Esophagus squamous epithelium (tissue), 5 donors: ENCODE data around the gene NSMCE4A. TPM values are rescaled to one million over a fixed set of nuclear protein-coding genes. Genes with fewer than 3 reads are reported as not detected.

Experiments used
- DNase-seq: peaks from one replicate; lab custom pipeline; 2025; lab: John Stamatoyannopoulos, UW
- H3K27ac ChIP-seq, 4 donors: fragments of 200-600 bp; sonication (generic); one replicate each; pipeline ENCODE4 v1.5.1; 2016 to 2019; ENCODE audit warnings: mild to moderate bottlenecking in 1 of 4
- H3K27me3 ChIP-seq, 4 donors: fragments of 200-600 bp; sonication (generic); 1 replicate in 3 of 4; 2 replicates in 1 of 4; pipeline versions ENCODE4 v1.5.1 to v1.6.0; 2017 to 2021; ENCODE audit warnings: antibody characterized with exemption in 1 of 4
- H3K36me3 ChIP-seq, 3 donors: fragments of 200-600 bp; sonication (generic); one replicate each; pipeline ENCODE4 v1.5.1; 2016 to 2019
- H3K4me1 ChIP-seq, 3 donors: fragments of 200-600 bp; sonication (generic); one replicate each; pipeline ENCODE4 v1.5.1; 2017 to 2019
- H3K4me3 ChIP-seq, 4 donors: fragments of 200-600 bp; sonication (generic); 1 replicate in 3 of 4; 2 replicates in 1 of 4; pipeline ENCODE4 v1.5.1; 2016 to 2019; ENCODE audit warnings: mild to moderate bottlenecking in 2 of 4, moderate library complexity in 1 of 4
- H3K9me3 ChIP-seq, 3 donors: fragments of 200-600 bp; sonication (generic); one replicate each; pipeline ENCODE4 v1.5.1; 2016 to 2019
- POLR2A ChIP-seq, 4 donors: fragments of 450-650 bp; IDR thresholded peaks; one replicate each; pipeline ENCODE4 v1.6.1; 2017; ENCODE audit warnings: antibody characterized with exemption in 4 of 4, mild to moderate bottlenecking in 4 of 4, moderate library complexity in 3 of 4
- WGBS, 2 donors: methylation state at CpG; one replicate each; pipeline ENCODE4 v1.1.5; 2018; 5-methylcytosine and 5-hydroxymethylcytosine counted together
- intact Hi-C: fragments of 100-400 bp; cut with DNase I; formaldehyde crosslinking; loops from one replicate; pipeline ENCODE4 v1.15.0; 2022
- total RNA-seq, 4 donors: library from RNA; depleted of rRNA; stranded (reverse); fragments of >200 nt; gene quantifications; one replicate each; pipeline ENCODE4 v1.1.0, GENCODE V29; 2016
- TF ChIP-seq, protein P1 (sequence below), 6 experiments: fragments of 450-650 bp in 4 of 6; fragments of 200-600 bp in 2 of 6; sonication (generic) in 2 of 6; IDR thresholded peaks; one replicate each; pipeline ENCODE4 v1.5.1; 2016 to 2019; ENCODE audit warnings: antibody characterized with exemption in 6 of 6, mild to moderate bottlenecking in 4 of 6, moderate library complexity in 4 of 6
- donor health status: DM: yes; HTN: yes; CAD: no.

NSMCE4A gene
- total RNA-seq, 4 donors from 2014 or later: 37.0 to 83.2 (median 41.5) TPM

DNA sequence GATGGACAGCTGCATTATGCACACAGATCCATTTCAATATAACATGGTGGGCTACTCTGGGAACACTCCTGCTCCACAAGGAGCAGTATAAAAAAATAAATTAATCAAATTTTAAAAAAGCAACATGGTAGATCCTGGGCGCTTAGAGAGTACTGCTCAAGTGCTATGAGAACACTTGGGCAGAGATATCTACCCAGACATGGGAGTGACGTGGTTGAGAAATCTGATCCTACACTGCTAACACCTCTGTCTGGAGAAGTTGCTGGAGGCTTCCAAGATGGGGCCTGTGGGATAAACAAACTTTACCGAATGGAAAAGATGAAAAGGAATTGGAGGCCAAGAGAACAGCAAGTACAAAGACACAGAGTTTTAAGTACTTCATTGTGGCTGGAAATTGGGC lies 9.0 kb downstream of the NSMCE4A start:
- TF ChIP-seq POLR2A (IDR thresholded peaks at IDR 0.05): no peak
- TF ChIP-seq, protein P1, sequence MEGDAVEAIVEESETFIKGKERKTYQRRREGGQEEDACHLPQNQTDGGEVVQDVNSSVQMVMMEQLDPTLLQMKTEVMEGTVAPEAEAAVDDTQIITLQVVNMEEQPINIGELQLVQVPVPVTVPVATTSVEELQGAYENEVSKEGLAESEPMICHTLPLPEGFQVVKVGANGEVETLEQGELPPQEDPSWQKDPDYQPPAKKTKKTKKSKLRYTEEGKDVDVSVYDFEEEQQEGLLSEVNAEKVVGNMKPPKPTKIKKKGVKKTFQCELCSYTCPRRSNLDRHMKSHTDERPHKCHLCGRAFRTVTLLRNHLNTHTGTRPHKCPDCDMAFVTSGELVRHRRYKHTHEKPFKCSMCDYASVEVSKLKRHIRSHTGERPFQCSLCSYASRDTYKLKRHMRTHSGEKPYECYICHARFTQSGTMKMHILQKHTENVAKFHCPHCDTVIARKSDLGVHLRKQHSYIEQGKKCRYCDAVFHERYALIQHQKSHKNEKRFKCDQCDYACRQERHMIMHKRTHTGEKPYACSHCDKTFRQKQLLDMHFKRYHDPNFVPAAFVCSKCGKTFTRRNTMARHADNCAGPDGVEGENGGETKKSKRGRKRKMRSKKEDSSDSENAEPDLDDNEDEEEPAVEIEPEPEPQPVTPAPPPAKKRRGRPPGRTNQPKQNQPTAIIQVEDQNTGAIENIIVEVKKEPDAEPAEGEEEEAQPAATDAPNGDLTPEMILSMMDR (IDR thresholded peaks at IDR 0.05): no peak
- Histone ChIP-seq H3K4me3 (no peak overlapping the region), H3K27ac (no peak overlapping the region), H3K27me3 (no peaks in the 10 kb centered on the region), H3K4me1 (no peaks in the 10 kb centered on the region), H3K36me3 (peaks cover 10 to 100% (median 29%) of the 10 kb centered on the region in 3 donors), H3K9me3 (no peaks in the 10 kb centered on the region)
- 85 to 92% methylated on average over 3 of the region's 3 CpGs for WGBS, 2 donors
- DNase-seq: no peak
- intact Hi-C loops: no loop called here

DNA sequence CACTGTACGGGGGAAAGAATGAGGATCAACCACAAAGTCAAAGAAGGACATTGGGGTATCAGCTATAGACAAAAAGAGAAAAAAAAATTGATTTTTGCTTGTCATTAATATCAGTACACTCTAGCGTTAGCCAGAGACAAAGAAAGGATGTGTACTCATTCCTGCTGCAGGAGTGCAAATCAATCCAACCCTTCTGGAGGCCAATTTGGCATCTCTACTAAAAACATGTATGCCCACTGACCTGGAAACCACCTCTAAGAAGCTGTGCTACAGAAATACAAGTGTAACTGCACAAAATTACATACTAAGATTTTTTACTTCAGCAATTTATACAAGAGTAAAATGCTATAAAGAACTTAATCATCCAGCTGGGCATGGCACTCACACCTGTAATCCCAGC lies 13.6 kb downstream of the NSMCE4A start:
- intact Hi-C loops: no loop called here
- DNase-seq: no peak
- Histone ChIP-seq H3K36me3 (peaks cover 4 to 100% (median 13%) of the 10 kb centered on the region in 3 donors), H3K4me1 (peaks cover 0 to 2% (median 0%) of the 10 kb centered on the region in 3 donors), H3K4me3 (no peak overlapping the region), H3K27me3 (no peaks in the 10 kb centered on the region), H3K27ac (no peak overlapping the region), H3K9me3 (no peaks in the 10 kb centered on the region)
- no peak for TF ChIP-seq POLR2A (IDR thresholded peaks at IDR 0.05)
- TF ChIP-seq, protein P1 (IDR thresholded peaks at IDR 0.05): no peak
- 86 to 90% methylated on average over 2 of the region's 2 CpGs for WGBS, 2 donors

DNA sequence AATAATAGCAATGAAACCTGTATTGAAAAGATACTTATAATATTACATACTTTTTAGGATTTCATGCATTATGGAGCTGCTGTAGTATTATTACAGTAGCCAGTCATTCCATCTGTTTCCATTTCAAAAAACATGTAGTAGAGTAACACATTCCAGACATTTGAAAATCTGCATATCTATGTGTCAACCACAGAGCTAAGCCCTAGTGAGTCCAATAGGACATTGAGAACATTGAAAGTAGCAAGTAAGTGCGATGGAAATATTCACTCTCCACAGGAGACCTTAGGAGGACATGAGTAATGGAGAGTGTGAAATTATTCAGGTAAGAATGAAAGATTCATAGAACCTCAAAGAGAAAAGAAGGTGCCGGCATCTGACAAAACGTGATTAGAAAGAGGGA lies 15.3 kb downstream of the NSMCE4A start:
- WGBS, 2 donors: 88 to 91% methylated on average over 3 of the region's 3 CpGs
- Histone ChIP-seq H3K4me3 (no peak overlapping the region), H3K27ac (no peak overlapping the region), H3K9me3 (no peaks in the 10 kb centered on the region), H3K27me3 (no peaks in the 10 kb centered on the region), H3K4me1 (peaks cover 0 to 7% (median 0%) of the 10 kb centered on the region in 3 donors), H3K36me3 (peaks cover 0 to 100% (median 3%) of the 10 kb centered on the region in 3 donors)
- no peak for DNase-seq
- intact Hi-C loops: no loop called here
- no peak for TF ChIP-seq POLR2A (IDR thresholded peaks at IDR 0.05)
- TF ChIP-seq, protein P1 (IDR thresholded peaks at IDR 0.05): no peak

DNA sequence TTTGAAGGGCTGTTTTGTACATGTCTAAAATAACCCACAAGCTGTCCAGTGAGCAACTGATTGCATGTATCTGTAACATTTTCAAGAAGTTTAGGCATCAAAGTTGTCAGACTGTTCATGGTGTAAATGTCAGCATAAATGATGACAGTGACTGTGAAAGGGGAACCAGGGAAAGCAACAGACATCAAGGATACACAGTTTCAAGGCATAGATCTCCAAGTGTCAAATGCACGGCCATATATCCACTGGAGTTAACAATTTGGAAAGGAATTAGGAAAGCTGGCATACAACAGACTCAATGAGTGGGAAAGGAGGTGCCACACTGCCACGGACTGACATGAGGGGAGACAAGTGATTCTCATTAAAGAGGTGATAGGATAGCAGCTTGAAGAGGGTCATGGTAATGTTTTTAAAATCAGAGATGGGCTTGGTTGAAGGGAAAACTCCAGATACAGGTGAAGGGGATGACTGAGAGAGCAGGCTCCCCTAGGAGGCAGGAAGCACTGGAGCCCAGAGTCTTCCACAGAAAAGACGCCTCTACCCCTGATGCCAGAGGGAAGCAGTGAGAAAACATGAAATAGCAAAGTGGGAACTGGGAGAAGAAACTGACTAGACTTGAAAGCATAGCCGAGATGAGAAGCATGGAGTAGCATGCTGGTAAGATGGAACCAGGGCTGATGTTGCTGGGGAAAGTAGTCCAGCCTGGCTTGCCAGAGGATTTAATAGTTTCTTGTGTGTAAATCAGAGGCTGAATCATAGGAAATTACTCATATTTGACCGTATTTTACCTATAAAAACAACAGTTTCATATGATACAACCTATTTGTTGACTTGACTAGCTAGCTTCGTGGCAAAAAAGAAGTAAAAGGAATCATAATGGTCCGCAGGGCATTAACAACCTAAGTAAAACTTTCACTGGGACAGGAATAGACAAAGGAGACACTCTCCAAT lies 18.6 kb downstream of the NSMCE4A start:
- TF ChIP-seq POLR2A (IDR thresholded peaks at IDR 0.05): no peak
- TF ChIP-seq, protein P1 (IDR thresholded peaks at IDR 0.05): no peak
- whole genome bisulfite sequencing, 2 donors: 58 to 62% methylated on average over 7 of the region's 7 CpGs
- Histone ChIP-seq H3K4me1 (peaks cover 0 to 7% (median 0%) of the 10 kb centered on the region in 3 donors), H3K27ac (no peak overlapping the region), H3K4me3 (no peak overlapping the region), H3K9me3 (no peaks in the 10 kb centered on the region), H3K36me3 (peaks cover 0 to 83% (median 3%) of the 10 kb centered on the region in 3 donors), H3K27me3 (no peaks in the 10 kb centered on the region)
- no peak for DNase-seq
- intact Hi-C loops: no loop called here

DNA sequence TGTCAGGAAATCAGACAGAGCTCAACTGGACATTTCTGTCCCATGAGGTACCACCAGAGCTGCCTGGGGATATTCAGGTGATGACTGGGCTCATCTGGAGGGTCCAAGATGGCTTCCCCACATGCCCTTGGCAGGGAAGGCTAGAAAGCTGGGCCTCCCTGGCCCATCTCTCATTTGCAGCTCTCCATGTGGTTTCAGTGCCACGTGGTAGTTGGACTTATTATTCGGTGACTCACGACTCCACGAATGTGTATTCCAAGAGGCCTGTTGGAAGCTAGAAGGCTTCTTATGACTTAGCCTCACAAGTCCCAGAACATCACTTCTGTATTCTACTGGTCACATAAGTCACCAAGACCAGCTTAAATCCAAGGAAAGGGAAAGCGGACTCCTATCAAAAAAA lies 22.8 kb downstream of the NSMCE4A start:
- TF ChIP-seq, protein P1 (IDR thresholded peaks at IDR 0.05): no peak
- no peak for TF ChIP-seq POLR2A (IDR thresholded peaks at IDR 0.05)
- Histone ChIP-seq H3K36me3 (peaks cover 0 to 41% (median 0%) of the 10 kb centered on the region in 3 donors), H3K27ac (no peak overlapping the region), H3K9me3 (no peaks in the 10 kb centered on the region), H3K27me3 (no peaks in the 10 kb centered on the region), H3K4me1 (peaks cover 0 to 7% (median 0%) of the 10 kb centered on the region in 3 donors), H3K4me3 (no peak overlapping the region)
- intact Hi-C loops: no loop called here
- WGBS, 2 donors: 80 to 86% methylated on average over 5 of the region's 5 CpGs
- DNase-seq: no peak
